GM23338 (cell line): ENCODE results near the gene PSTK. TPM values are rescaled to one million over a fixed set of nuclear protein-coding genes. Genes with fewer than 3 reads are reported as not detected.

ENCODE experiments used
- ATAC-seq: fragments of 200-7000 bp; cut with Tn5 transposase; 3 replicates; pipeline ENCODE4 v1.9.1; 2020
- DNase-seq: peaks from one replicate; pipeline ENCODE4 v3.0.0-alpha.2; 2015; ENCODE audit warnings: low spot score
- H2AFZ ChIP-seq: fragments of 200-600 bp; sonication (generic); 2 replicates; pipeline ENCODE4 v1.8.0; 2016; ENCODE audit warnings: antibody characterized with exemption, mild to moderate bottlenecking, moderate library complexity
- H3F3A ChIP-seq: fragments of 200-600 bp; sonication (generic); replicated peaks from 2 replicates; pipeline ENCODE4 v1.8.0; 2017; ENCODE audit warnings: antibody characterized with exemption, mixed run types, low read depth
- H3K27ac ChIP-seq: fragments of 200-600 bp; sonication (generic); 2 replicates; pipeline ENCODE4 v1.6.1; 2016; ENCODE audit warnings: low read depth
- H3K27me3 ChIP-seq: fragments of 200-600 bp; sonication (generic); 2 replicates; pipeline ENCODE4 v1.8.0; 2016; ENCODE audit warnings: mild to moderate bottlenecking, mixed run types, moderate library complexity; ENCODE audit not compliant: insufficient read depth
- H3K36me3 ChIP-seq: fragments of 200-600 bp; sonication (generic); 2 replicates; pipeline ENCODE4 v1.8.0; 2016; ENCODE audit warnings: mild to moderate bottlenecking; ENCODE audit not compliant: insufficient read depth
- H3K4me1 ChIP-seq: fragments of 200-600 bp; sonication (generic); 2 replicates; pipeline ENCODE4 v1.8.0; 2016; ENCODE audit warnings: mild to moderate bottlenecking, moderate library complexity; ENCODE audit not compliant: insufficient read depth
- H3K4me2 ChIP-seq: fragments of 200-600 bp; sonication (generic); 2 replicates; pipeline ENCODE4 v1.7.1; 2017; ENCODE audit warnings: mixed run types
- H3K4me3 ChIP-seq: fragments of 200-600 bp; sonication (generic); 2 replicates; pipeline ENCODE4 v1.6.1; 2016; ENCODE audit warnings: mixed run types
- H3K79me2 ChIP-seq: fragments of 200-600 bp; sonication (generic); replicated peaks from 2 replicates; pipeline ENCODE4 v1.8.0; 2017; ENCODE audit warnings: mild to moderate bottlenecking; ENCODE audit not compliant: insufficient read depth
- H3K9me2 ChIP-seq: fragments of 200-600 bp; sonication (generic); 2 replicates; pipeline ENCODE4 v1.8.0; 2017; ENCODE audit not compliant: insufficient read depth
- H4K20me1 ChIP-seq: fragments of 200-600 bp; sonication (generic); replicated peaks from 2 replicates; pipeline ENCODE4 v1.8.0; 2017; ENCODE audit warnings: mild to moderate bottlenecking; ENCODE audit not compliant: insufficient read depth
- H3K27ac Mint-ChIP-seq: 2 replicates; pipeline ENCODE4 v1.8.0; 2020; ENCODE audit warnings: inconsistent platforms, mild to moderate bottlenecking, moderate library complexity, mixed read lengths
- H3K27me3 Mint-ChIP-seq: 3 replicates; pipeline ENCODE4 v1.8.0; 2022; ENCODE audit warnings: low read depth, mild to moderate bottlenecking, moderate library complexity, mixed read lengths, inconsistent platforms; ENCODE audit not compliant: insufficient read depth, poor library complexity
- H3K36me3 Mint-ChIP-seq: 3 replicates; pipeline ENCODE4 v1.8.0; 2021; ENCODE audit warnings: low read depth, mild to moderate bottlenecking, inconsistent platforms, moderate library complexity, mixed read lengths
- H3K4me1 Mint-ChIP-seq: 3 replicates; pipeline ENCODE4 v1.8.0; 2020; ENCODE audit warnings: mild to moderate bottlenecking, inconsistent platforms, mixed read lengths
- H3K4me3 Mint-ChIP-seq: 3 replicates; pipeline ENCODE4 v1.8.0; 2021; ENCODE audit warnings: moderate library complexity, mild to moderate bottlenecking, inconsistent platforms, mixed read lengths
- H3K9me3 Mint-ChIP-seq: 3 replicates; pipeline ENCODE4 v1.8.0; 2020; ENCODE audit warnings: moderate library complexity, mild to moderate bottlenecking, inconsistent platforms, mixed read lengths
- CREB1 ChIP-seq: fragments of 250-450 bp; sonication (Bioruptor Pico); IDR thresholded peaks from 2 replicates; pipeline ENCODE4 v1.5.0; 2020; ENCODE audit warnings: low read depth, mild to moderate bottlenecking, moderate library complexity
- EZH2 ChIP-seq: fragments of 200-600 bp; sonication (generic); IDR thresholded peaks from one replicate; pipeline ENCODE4 v1.8.0; 2017; ENCODE audit warnings: antibody characterized with exemption, mild to moderate bottlenecking, low read depth; ENCODE audit not compliant: unreplicated experiment
- JUNB ChIP-seq: IDR thresholded peaks from one replicate; pipeline ENCODE4 v1.6.1; 2016; ENCODE audit warnings: antibody characterized with exemption; ENCODE audit not compliant: unreplicated experiment
- NANOG ChIP-seq: IDR thresholded peaks from 2 replicates; pipeline ENCODE4 v1.6.1; 2016; ENCODE audit warnings: antibody characterized with exemption, borderline replicate concordance
- POLR2AphosphoS5 ChIP-seq: IDR thresholded peaks from 2 replicates; pipeline ENCODE4 v1.6.1; 2016; ENCODE audit warnings: antibody characterized with exemption, low read depth
- STAT1 ChIP-seq: IDR thresholded peaks from one replicate; pipeline ENCODE4 v1.6.1; 2016; ENCODE audit warnings: antibody characterized with exemption; ENCODE audit not compliant: unreplicated experiment
- ZNF114 ChIP-seq: fragments of 250-450 bp; sonication (Bioruptor Pico); IDR thresholded peaks from 2 replicates; pipeline ENCODE4 v1.5.0; 2020; ENCODE audit warnings: mild to moderate bottlenecking, moderate library complexity
- ZNF331 ChIP-seq: fragments of 250-450 bp; sonication (Bioruptor Pico); IDR thresholded peaks from 2 replicates; pipeline ENCODE4 v1.5.0; 2020; ENCODE audit warnings: low read depth, mild to moderate bottlenecking, moderate library complexity
- polyA plus RNA-seq: library from polyadenylated mRNA; unstranded; fragments of >200 nt; fragmentation: Nextera tagmentation; extraction: Ambion mirVana; gene quantifications from 2 replicates; pipeline ENCODE4 v1.2.1, GENCODE V29; 2016
- total RNA-seq: library from RNA; depleted of rRNA; stranded (reverse); fragments of >200 nt; shearing (Covaris generic); gene quantifications from 2 replicates; pipeline ENCODE4 v1.2.3, GENCODE V29; 2014
- TF ChIP-seq, protein P1 (sequence below): IDR thresholded peaks from 2 replicates; pipeline ENCODE4 v1.6.1; 2016; ENCODE audit warnings: antibody characterized with exemption
- TF ChIP-seq, protein P2 (sequence below), 2 experiments: fragments of 200-600 bp in 1 of 2; sonication (generic) in 1 of 2; conservative IDR thresholded peaks; 2 replicates each; pipeline versions ENCODE4 v1.5.1 to v1.6.1; 2016 to 2017; ENCODE audit warnings: antibody characterized with exemption in 2 of 2, low read depth in 2 of 2, mild to moderate bottlenecking in 2 of 2, moderate library complexity in 1 of 2
- TF ChIP-seq, protein P3 (sequence below): IDR thresholded peaks from one replicate; pipeline ENCODE4 v1.6.1; 2018; ENCODE audit warnings: antibody characterized with exemption; ENCODE audit not compliant: unreplicated experiment

Gene PSTK
- total and polyA plus RNA-seq, 2 experiments from 2014 or later, result 2.3 to 9.3 TPM

DNA sequence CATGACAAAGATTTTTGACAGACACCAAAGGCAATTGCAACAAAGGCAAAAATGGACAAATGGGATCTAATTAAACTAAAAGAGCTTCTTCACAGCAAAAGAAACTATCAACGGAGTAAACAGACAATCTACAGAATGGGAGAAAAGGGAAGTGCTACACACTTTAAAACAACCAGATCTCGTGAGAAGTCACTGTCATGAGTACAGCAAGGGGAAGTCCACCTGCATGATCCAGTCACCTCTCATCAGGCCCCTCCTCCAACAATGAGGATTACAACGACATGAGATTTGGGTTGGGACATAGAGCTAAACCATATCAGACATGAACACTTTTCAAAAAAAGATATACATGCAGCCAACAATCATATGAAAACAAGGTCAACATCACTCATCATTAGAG is 11.5 kb upstream of the PSTK start:
- H3K27ac Mint-ChIP-seq, result no peak overlapping the region
- ATAC-seq (no peak), DNase-seq (no peak)
- H2AFZ ChIP-seq, result no peak overlapping the region
- peaks cover 5% of the 10 kb centered on the region; the same call in 1 of the 2 replicates for H3K9me2 ChIP-seq
- H4K20me1 ChIP-seq, result no peaks in the 10 kb centered on the region; the same call in 1 of the 2 replicates
- no peaks in the 10 kb centered on the region for H3K79me2 ChIP-seq
- no peak overlapping the region for H3K27ac ChIP-seq
- no peak overlapping the region for H3K4me2 ChIP-seq
- peaks cover 1% of the 10 kb centered on the region for H3K27me3 Mint-ChIP-seq
- H3K36me3 ChIP-seq, result no peaks in the 10 kb centered on the region
- peaks cover 57% of the 10 kb centered on the region for H3K9me3 Mint-ChIP-seq
- H3K4me1 Mint-ChIP-seq, result no peaks in the 10 kb centered on the region
- H3K36me3 Mint-ChIP-seq, result peaks cover 26% of the 10 kb centered on the region; the same call in 2 of the 3 replicates
- H3K4me1 ChIP-seq, result no peaks in the 10 kb centered on the region
- no peak overlapping the region for H3K4me3 Mint-ChIP-seq
- H3K4me3 ChIP-seq, result no peak overlapping the region
- H3K27me3 ChIP-seq, result no peaks in the 10 kb centered on the region
- no peaks in the 10 kb centered on the region for H3F3A ChIP-seq
- TF ChIP-seq EZH2, result no peak
- TF ChIP-seq, protein P1, sequence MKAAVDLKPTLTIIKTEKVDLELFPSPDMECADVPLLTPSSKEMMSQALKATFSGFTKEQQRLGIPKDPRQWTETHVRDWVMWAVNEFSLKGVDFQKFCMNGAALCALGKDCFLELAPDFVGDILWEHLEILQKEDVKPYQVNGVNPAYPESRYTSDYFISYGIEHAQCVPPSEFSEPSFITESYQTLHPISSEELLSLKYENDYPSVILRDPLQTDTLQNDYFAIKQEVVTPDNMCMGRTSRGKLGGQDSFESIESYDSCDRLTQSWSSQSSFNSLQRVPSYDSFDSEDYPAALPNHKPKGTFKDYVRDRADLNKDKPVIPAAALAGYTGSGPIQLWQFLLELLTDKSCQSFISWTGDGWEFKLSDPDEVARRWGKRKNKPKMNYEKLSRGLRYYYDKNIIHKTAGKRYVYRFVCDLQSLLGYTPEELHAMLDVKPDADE, result no peak
- no peak for TF ChIP-seq ZNF331 (CRISPR knock-in tag)
- no peak for TF ChIP-seq CREB1 (CRISPR knock-in tag)
- no peak for TF ChIP-seq ZNF114 (CRISPR knock-in tag)
- TF ChIP-seq, protein P2, sequence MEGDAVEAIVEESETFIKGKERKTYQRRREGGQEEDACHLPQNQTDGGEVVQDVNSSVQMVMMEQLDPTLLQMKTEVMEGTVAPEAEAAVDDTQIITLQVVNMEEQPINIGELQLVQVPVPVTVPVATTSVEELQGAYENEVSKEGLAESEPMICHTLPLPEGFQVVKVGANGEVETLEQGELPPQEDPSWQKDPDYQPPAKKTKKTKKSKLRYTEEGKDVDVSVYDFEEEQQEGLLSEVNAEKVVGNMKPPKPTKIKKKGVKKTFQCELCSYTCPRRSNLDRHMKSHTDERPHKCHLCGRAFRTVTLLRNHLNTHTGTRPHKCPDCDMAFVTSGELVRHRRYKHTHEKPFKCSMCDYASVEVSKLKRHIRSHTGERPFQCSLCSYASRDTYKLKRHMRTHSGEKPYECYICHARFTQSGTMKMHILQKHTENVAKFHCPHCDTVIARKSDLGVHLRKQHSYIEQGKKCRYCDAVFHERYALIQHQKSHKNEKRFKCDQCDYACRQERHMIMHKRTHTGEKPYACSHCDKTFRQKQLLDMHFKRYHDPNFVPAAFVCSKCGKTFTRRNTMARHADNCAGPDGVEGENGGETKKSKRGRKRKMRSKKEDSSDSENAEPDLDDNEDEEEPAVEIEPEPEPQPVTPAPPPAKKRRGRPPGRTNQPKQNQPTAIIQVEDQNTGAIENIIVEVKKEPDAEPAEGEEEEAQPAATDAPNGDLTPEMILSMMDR (conservative IDR thresholded peaks at IDR 0.05; ENCODE audit: low read depth in 2 of 2), result no peak
- TF ChIP-seq POLR2AphosphoS5, result no peak
- no peak for TF ChIP-seq NANOG
- TF ChIP-seq, protein P3, sequence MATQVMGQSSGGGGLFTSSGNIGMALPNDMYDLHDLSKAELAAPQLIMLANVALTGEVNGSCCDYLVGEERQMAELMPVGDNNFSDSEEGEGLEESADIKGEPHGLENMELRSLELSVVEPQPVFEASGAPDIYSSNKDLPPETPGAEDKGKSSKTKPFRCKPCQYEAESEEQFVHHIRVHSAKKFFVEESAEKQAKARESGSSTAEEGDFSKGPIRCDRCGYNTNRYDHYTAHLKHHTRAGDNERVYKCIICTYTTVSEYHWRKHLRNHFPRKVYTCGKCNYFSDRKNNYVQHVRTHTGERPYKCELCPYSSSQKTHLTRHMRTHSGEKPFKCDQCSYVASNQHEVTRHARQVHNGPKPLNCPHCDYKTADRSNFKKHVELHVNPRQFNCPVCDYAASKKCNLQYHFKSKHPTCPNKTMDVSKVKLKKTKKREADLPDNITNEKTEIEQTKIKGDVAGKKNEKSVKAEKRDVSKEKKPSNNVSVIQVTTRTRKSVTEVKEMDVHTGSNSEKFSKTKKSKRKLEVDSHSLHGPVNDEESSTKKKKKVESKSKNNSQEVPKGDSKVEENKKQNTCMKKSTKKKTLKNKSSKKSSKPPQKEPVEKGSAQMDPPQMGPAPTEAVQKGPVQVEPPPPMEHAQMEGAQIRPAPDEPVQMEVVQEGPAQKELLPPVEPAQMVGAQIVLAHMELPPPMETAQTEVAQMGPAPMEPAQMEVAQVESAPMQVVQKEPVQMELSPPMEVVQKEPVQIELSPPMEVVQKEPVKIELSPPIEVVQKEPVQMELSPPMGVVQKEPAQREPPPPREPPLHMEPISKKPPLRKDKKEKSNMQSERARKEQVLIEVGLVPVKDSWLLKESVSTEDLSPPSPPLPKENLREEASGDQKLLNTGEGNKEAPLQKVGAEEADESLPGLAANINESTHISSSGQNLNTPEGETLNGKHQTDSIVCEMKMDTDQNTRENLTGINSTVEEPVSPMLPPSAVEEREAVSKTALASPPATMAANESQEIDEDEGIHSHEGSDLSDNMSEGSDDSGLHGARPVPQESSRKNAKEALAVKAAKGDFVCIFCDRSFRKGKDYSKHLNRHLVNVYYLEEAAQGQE, result no peak
- no peak for TF ChIP-seq STAT1
- TF ChIP-seq JUNB, result no peak
